ENCODE measurements around the gene UTP11. TPM values are rescaled to one million over a fixed set of nuclear protein-coding genes. Genes with fewer than 3 reads are reported as not detected.

Gene UTP11
- total and polyA plus RNA-seq, 2 of the 8 experiments (the other 6 are each of a cell fraction or from before 2014, with no cell fraction given) = 19.5 to 60.5 TPM

GRCh38 chr1:38053416-38054091, 41.0 kb downstream of the UTP11 start (continued):
- no peak for TF ChIP-seq CHD1 (IDR thresholded peaks at IDR 0.05; ENCODE audit: low read depth, low read length)
